Measurements from ENCODE around the gene SRPK2. TPM values are rescaled to one million over a fixed set of nuclear protein-coding genes. Genes with fewer than 3 reads are reported as not detected.
A peak's percentile ranks its signal among the peaks of the same experiment; 100 is the strongest.

SRPK2 gene
- total and polyA plus RNA-seq, 4 donors: 7.8 to 19.7 (median 16.7) TPM

DNA sequence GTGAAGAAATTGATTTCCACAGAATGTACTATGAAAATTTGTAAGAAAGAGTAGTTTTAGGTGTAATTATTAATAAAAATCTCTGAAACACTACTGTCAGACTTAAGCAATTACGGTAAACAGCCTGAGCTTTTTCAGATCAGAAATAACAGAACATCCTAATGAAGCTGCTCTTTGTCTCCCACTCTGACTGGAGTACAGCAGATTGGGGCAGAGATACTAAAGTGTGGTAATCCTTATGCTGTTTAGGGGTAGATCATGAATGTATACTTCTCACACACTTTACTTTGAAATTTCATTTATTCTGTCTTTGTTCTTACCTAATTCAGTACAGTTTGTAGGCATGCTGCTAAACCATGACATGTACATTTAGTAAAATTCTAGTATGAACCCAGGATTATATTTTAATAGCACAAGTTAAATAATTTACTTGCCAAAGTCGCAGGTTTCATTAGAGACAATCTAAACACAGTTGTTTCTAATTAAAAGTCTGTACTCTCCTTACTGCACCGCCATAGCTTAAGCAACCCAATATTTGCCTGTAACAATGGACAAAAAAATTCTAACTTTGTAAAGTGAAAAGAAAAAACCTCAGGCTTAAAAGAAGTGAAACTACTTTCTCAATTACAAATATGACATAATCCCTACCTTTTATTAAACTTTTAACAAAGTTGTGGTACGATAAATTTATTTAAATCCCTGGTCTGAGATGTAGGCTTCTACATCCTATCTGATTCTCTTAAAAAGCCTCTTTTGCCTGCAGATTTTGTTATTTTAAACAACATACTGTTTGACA, 286.0 kb downstream of the SRPK2 start:
- Histone ChIP-seq H3K4me1 (ENCODE audit: control insufficient read depth in 4 of 4, insufficient read depth in 4 of 4, low read length in 3 of 4) (peaks cover 0 to 5% (median 3%) of the 10 kb centered on the region in 4 donors), H3K9ac (ENCODE audit: low read depth in 1 of 2, low read length in 2 of 2) (no peak overlapping the region), H3K27me3 (ENCODE audit: control insufficient read depth in 4 of 4, insufficient read depth in 4 of 4, low read length in 3 of 4) (no peaks in the 10 kb centered on the region), H3K27ac (ENCODE audit: low read depth in 1 of 2, low read length in 2 of 2) (no peak overlapping the region), H3K4me3 (ENCODE audit: low read depth in 1 of 3, low read length in 3 of 3) (no peak overlapping the region), H3K9me3 (ENCODE audit: control insufficient read depth in 4 of 4, low read length in 3 of 4) (no peaks in the 10 kb centered on the region), H3K36me3 (ENCODE audit: control insufficient read depth in 4 of 4, insufficient read depth in 3 of 4, low read depth in 1 of 4, low read length in 3 of 4) (peaks cover 6 to 27% (median 27%) of the 10 kb centered on the region in 4 donors)
- WGBS: 77% methylated on average over 4 of the region's 4 CpGs
- no peak for DNase-seq (ENCODE audit: low spot score)
- TF ChIP-seq HNF4G (IDR thresholded peaks at IDR 0.05) (no peak), RAD21 (IDR thresholded peaks at IDR 0.05) (no peak), EGR1 (IDR thresholded peaks at IDR 0.05; ENCODE audit: low read depth in 2 of 2) (no peak)
- TF ChIP-seq, protein P1, sequence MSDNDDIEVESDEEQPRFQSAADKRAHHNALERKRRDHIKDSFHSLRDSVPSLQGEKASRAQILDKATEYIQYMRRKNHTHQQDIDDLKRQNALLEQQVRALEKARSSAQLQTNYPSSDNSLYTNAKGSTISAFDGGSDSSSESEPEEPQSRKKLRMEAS (IDR thresholded peaks at IDR 0.05): no peak

DNA sequence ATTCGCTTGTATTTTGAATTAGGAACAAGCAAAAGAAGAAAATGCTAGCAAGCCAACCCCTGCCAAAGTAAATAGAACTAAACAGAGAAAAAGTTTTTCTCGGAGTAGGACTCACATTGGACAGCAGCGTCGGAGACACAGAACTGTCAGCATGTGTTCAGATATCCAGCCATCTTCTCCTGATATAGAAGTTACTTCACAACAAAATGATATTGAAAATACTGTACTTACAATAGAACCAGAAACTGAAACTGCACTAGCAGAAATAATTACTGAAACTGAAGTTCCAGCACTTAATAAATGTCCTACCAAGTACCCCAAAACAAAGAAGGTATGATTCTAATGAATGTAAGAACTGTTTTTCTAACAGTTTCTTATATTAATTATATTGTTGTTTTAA, 286.9 kb downstream of the SRPK2 start:
- H3K4me3 ChIP-seq (ENCODE audit: low read depth in 1 of 3, low read length in 3 of 3): no peak overlapping the region
- no peaks in the 10 kb centered on the region for H3K27me3 ChIP-seq (ENCODE audit: control insufficient read depth in 4 of 4, insufficient read depth in 4 of 4, low read length in 3 of 4)
- H3K27ac ChIP-seq (ENCODE audit: low read depth in 1 of 2, low read length in 2 of 2): no peak overlapping the region
- TF ChIP-seq RAD21 (IDR thresholded peaks at IDR 0.05) (no peak), YY1 (IDR thresholded peaks at IDR 0.05) (no peak), EGR1 (IDR thresholded peaks at IDR 0.05; ENCODE audit: low read depth in 2 of 2) (no peak), TAF1 (conservative IDR thresholded peaks at IDR 0.05) (no peak), FOXA1 (IDR thresholded peaks at IDR 0.05) (no peak), SP1 (IDR thresholded peaks at IDR 0.05) (no peak), HNF4G (IDR thresholded peaks at IDR 0.05) (no peak), NR2F2 (IDR thresholded peaks at IDR 0.05) (no peak), FOXA2 (IDR thresholded peaks at IDR 0.05) (peak; percentile 26)
- TF ChIP-seq, protein P1 (IDR thresholded peaks at IDR 0.05): no peak
- TF ChIP-seq, protein P2, sequence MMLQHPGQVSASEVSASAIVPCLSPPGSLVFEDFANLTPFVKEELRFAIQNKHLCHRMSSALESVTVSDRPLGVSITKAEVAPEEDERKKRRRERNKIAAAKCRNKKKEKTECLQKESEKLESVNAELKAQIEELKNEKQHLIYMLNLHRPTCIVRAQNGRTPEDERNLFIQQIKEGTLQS (IDR thresholded peaks at IDR 0.05): no peak
- TF ChIP-seq, protein P3, sequence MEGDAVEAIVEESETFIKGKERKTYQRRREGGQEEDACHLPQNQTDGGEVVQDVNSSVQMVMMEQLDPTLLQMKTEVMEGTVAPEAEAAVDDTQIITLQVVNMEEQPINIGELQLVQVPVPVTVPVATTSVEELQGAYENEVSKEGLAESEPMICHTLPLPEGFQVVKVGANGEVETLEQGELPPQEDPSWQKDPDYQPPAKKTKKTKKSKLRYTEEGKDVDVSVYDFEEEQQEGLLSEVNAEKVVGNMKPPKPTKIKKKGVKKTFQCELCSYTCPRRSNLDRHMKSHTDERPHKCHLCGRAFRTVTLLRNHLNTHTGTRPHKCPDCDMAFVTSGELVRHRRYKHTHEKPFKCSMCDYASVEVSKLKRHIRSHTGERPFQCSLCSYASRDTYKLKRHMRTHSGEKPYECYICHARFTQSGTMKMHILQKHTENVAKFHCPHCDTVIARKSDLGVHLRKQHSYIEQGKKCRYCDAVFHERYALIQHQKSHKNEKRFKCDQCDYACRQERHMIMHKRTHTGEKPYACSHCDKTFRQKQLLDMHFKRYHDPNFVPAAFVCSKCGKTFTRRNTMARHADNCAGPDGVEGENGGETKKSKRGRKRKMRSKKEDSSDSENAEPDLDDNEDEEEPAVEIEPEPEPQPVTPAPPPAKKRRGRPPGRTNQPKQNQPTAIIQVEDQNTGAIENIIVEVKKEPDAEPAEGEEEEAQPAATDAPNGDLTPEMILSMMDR (IDR thresholded peaks at IDR 0.05; ENCODE audit: low read depth, low read length, missing input control): no peak
- TF ChIP-seq, protein P4, sequence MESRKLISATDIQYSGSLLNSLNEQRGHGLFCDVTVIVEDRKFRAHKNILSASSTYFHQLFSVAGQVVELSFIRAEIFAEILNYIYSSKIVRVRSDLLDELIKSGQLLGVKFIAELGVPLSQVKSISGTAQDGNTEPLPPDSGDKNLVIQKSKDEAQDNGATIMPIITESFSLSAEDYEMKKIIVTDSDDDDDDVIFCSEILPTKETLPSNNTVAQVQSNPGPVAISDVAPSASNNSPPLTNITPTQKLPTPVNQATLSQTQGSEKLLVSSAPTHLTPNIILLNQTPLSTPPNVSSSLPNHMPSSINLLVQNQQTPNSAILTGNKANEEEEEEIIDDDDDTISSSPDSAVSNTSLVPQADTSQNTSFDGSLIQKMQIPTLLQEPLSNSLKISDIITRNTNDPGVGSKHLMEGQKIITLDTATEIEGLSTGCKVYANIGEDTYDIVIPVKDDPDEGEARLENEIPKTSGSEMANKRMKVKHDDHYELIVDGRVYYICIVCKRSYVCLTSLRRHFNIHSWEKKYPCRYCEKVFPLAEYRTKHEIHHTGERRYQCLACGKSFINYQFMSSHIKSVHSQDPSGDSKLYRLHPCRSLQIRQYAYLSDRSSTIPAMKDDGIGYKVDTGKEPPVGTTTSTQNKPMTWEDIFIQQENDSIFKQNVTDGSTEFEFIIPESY (IDR thresholded peaks at IDR 0.05): no peak
- TF ChIP-seq, protein P5, sequence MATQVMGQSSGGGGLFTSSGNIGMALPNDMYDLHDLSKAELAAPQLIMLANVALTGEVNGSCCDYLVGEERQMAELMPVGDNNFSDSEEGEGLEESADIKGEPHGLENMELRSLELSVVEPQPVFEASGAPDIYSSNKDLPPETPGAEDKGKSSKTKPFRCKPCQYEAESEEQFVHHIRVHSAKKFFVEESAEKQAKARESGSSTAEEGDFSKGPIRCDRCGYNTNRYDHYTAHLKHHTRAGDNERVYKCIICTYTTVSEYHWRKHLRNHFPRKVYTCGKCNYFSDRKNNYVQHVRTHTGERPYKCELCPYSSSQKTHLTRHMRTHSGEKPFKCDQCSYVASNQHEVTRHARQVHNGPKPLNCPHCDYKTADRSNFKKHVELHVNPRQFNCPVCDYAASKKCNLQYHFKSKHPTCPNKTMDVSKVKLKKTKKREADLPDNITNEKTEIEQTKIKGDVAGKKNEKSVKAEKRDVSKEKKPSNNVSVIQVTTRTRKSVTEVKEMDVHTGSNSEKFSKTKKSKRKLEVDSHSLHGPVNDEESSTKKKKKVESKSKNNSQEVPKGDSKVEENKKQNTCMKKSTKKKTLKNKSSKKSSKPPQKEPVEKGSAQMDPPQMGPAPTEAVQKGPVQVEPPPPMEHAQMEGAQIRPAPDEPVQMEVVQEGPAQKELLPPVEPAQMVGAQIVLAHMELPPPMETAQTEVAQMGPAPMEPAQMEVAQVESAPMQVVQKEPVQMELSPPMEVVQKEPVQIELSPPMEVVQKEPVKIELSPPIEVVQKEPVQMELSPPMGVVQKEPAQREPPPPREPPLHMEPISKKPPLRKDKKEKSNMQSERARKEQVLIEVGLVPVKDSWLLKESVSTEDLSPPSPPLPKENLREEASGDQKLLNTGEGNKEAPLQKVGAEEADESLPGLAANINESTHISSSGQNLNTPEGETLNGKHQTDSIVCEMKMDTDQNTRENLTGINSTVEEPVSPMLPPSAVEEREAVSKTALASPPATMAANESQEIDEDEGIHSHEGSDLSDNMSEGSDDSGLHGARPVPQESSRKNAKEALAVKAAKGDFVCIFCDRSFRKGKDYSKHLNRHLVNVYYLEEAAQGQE (IDR thresholded peaks at IDR 0.05): peak; percentile 74
- no peak overlapping the region for H3K9ac ChIP-seq (ENCODE audit: low read depth in 1 of 2, low read length in 2 of 2)
- H3K9me3 ChIP-seq (ENCODE audit: control insufficient read depth in 4 of 4, low read length in 3 of 4): no peaks in the 10 kb centered on the region
- WGBS: 28% methylated on average over 4 of the region's 4 CpGs
- peaks cover 0 to 5% (median 3%) of the 10 kb centered on the region in 4 donors for H3K4me1 ChIP-seq (ENCODE audit: control insufficient read depth in 4 of 4, insufficient read depth in 4 of 4, low read length in 3 of 4)
- no peak for DNase-seq (ENCODE audit: low spot score)
- H3K36me3 ChIP-seq (ENCODE audit: control insufficient read depth in 4 of 4, insufficient read depth in 3 of 4, low read depth in 1 of 4, low read length in 3 of 4): peaks cover 6 to 23% (median 22%) of the 10 kb centered on the region in 4 donors
